H1 (cell line): ENCODE measurements around the gene ABHD12. TPM values are rescaled to one million over a fixed set of nuclear protein-coding genes. Genes with fewer than 3 reads are reported as not detected.

Source experiments
- CTCF ChIA-PET: fragments of 300-600 bp; sonication (Branson Sonifier 250); formaldehyde crosslinking; loops from one replicate; lab custom pipeline; 2021; ENCODE audit not compliant: partially characterized antibody; lab: Charles Lee
- POLR2A ChIA-PET: fragments of 300-600 bp; sonication (Branson Sonifier 250); formaldehyde crosslinking; loops from one replicate; lab custom pipeline; 2021; ENCODE audit warnings: inconsistent platforms; ENCODE audit not compliant: partially characterized antibody; lab: Charles Lee
- DNase-seq, 2 experiments: peaks; one replicate each; pipeline versions ENCODE4 v3.0.0 to v3.0.0-alpha.2; 2010 to 2022; ENCODE audit warnings: low spot score in 2 of 2, low read depth in 1 of 2, mixed read lengths in 1 of 2
- FAIRE-seq: peaks from 2 replicates; lab custom pipeline; 2011; peaks lifted over from hg19 to GRCh38; lab: Jason Lieb, UNC
- H2AFZ ChIP-seq: 2 replicates; pipeline ENCODE4 v1.8.1; 2012; ENCODE audit warnings: low read length, inconsistent platforms
- H2AK5ac ChIP-seq: 2 replicates; pipeline ENCODE4 v1.6.1; 2013; ENCODE audit warnings: low read depth, low read length
- H2BK120ac ChIP-seq: replicated peaks from 2 replicates; pipeline ENCODE3; 2013; ENCODE audit warnings: low read depth, low read length, inconsistent platforms
- H2BK12ac ChIP-seq: 2 replicates; pipeline ENCODE4 v1.6.1; 2013; ENCODE audit warnings: low read depth, low read length
- H2BK15ac ChIP-seq: 2 replicates; pipeline ENCODE4 v1.6.1; 2013; ENCODE audit warnings: low read length
- H2BK20ac ChIP-seq: 2 replicates; pipeline ENCODE4 v1.6.1; 2013; ENCODE audit warnings: low read length
- H2BK5ac ChIP-seq: 2 replicates; pipeline ENCODE4 v1.6.1; 2013; ENCODE audit warnings: low read depth, low read length
- H3K14ac ChIP-seq: 2 replicates; pipeline ENCODE4 v1.6.1; 2013; ENCODE audit warnings: inconsistent platforms; ENCODE audit not compliant: insufficient read length
- H3K18ac ChIP-seq: 2 replicates; pipeline ENCODE4 v1.6.1; 2013; ENCODE audit warnings: low read length; ENCODE audit errors: extremely low read depth
- H3K23ac ChIP-seq: 2 replicates; pipeline ENCODE4 v1.6.1; 2013; ENCODE audit warnings: inconsistent platforms; ENCODE audit not compliant: insufficient read length
- H3K23me2 ChIP-seq: 2 replicates; pipeline ENCODE4 v1.6.1; 2013; ENCODE audit warnings: low read depth, low read length
- H3K27ac ChIP-seq: 2 replicates; pipeline ENCODE4 v1.6.1; 2011; ENCODE audit warnings: low read depth, low read length, inconsistent platforms
- H3K27me3 ChIP-seq, 4 experiments: replicated peaks in 1 of 4; 1 replicate in 1 of 4; 2 replicates in 3 of 4; pipeline versions ENCODE4 v1.6.1 to v1.8.1; 2011 to 2013; ENCODE audit warnings: low read length in 3 of 4, mild to moderate bottlenecking in 3 of 4, inconsistent platforms in 2 of 4, mixed read lengths in 2 of 4, moderate library complexity in 1 of 4; ENCODE audit not compliant: control insufficient read depth in 3 of 4, insufficient read depth in 3 of 4; ENCODE audit errors: extremely low read depth in 1 of 4
- H3K36me3 ChIP-seq, 4 experiments: 2 replicates each; pipeline versions ENCODE4 v1.6.1 to v1.8.1; 2011 to 2013; ENCODE audit warnings: mild to moderate bottlenecking in 4 of 4, low read length in 3 of 4, moderate library complexity in 2 of 4, control low read depth in 1 of 4, inconsistent platforms in 1 of 4; ENCODE audit not compliant: insufficient read depth in 4 of 4, control insufficient read depth in 2 of 4
- H3K4ac ChIP-seq: replicated peaks from 2 replicates; pipeline ENCODE3; 2013; ENCODE audit warnings: low read length, low read depth, mixed read lengths, inconsistent platforms; ENCODE audit not compliant: insufficient read length
- H3K4me1 ChIP-seq, 4 experiments: replicated peaks in 1 of 4; 1 replicate in 1 of 4; 2 replicates in 3 of 4; pipeline versions ENCODE4 v1.6.1 to v1.8.1; 2011 to 2013; ENCODE audit warnings: low read length in 3 of 4, inconsistent platforms in 2 of 4, mixed read lengths in 1 of 4; ENCODE audit not compliant: insufficient read depth in 4 of 4, control insufficient read depth in 3 of 4
- H3K4me2 ChIP-seq, 2 experiments: 2 replicates each; pipeline versions ENCODE4 v1.6.1 to v1.8.1; 2011 to 2013; ENCODE audit warnings: low read depth in 2 of 2, low read length in 2 of 2, control low read depth in 1 of 2, inconsistent platforms in 1 of 2, mild to moderate bottlenecking in 1 of 2; ENCODE audit not compliant: insufficient read depth in 1 of 2
- H3K4me3 ChIP-seq, 4 experiments: fragments of 200-600, 300-600 bp in 1 of 4; sonication (generic), shearing (Covaris generic), sonication (Bioruptor Twin) in 1 of 4; 2 replicates each; pipeline versions ENCODE4 v1.5.1 to v1.8.1; 2011 to 2016; ENCODE audit warnings: low read length in 4 of 4, low read depth in 3 of 4, control low read depth in 2 of 4, inconsistent platforms in 2 of 4, mild to moderate bottlenecking in 2 of 4, mixed read lengths in 1 of 4, moderate library complexity in 1 of 4; ENCODE audit not compliant: insufficient read depth in 2 of 4; ENCODE audit errors: extremely low read depth in 1 of 4
- H3K56ac ChIP-seq: replicated peaks from 2 replicates; pipeline ENCODE3; 2013; ENCODE audit warnings: low read depth, mild to moderate bottlenecking, mixed read lengths, low read length, inconsistent platforms; ENCODE audit not compliant: insufficient read length
- H3K79me1 ChIP-seq: 2 replicates; pipeline ENCODE4 v1.6.1; 2013; ENCODE audit warnings: low read depth, low read length, control low read depth
- H3K79me2 ChIP-seq, 2 experiments: 2 replicates each; pipeline versions ENCODE4 v1.6.1 to v1.8.1; 2012 to 2013; ENCODE audit warnings: low read length in 2 of 2, mild to moderate bottlenecking in 2 of 2, inconsistent platforms in 1 of 2; ENCODE audit not compliant: insufficient read depth in 2 of 2, control insufficient read depth in 1 of 2
- H3K9ac ChIP-seq, 4 experiments: replicated peaks in 1 of 4; 1 replicate in 1 of 4; 2 replicates in 3 of 4; pipeline versions ENCODE4 v1.6.1 to v1.8.1; 2011 to 2013; ENCODE audit warnings: low read depth in 3 of 4, low read length in 3 of 4, control low read depth in 2 of 4, mild to moderate bottlenecking in 2 of 4, moderate library complexity in 2 of 4, inconsistent platforms in 1 of 4; ENCODE audit errors: extremely low read depth in 1 of 4
- H3K9me3 ChIP-seq, 2 experiments: 2 replicates each; pipeline versions ENCODE4 v1.6.1 to v1.8.1; 2012 to 2013; ENCODE audit warnings: mild to moderate bottlenecking in 2 of 2, moderate library complexity in 2 of 2, control low read depth in 1 of 2, inconsistent platforms in 1 of 2, low read depth in 1 of 2, low read length in 1 of 2, mixed read lengths in 1 of 2; ENCODE audit not compliant: insufficient read depth in 2 of 2
- H4K20me1 ChIP-seq, 2 experiments: replicated peaks in 1 of 2; 2 replicates each; pipeline versions ENCODE3 to v1.8.1; 2011 to 2013; ENCODE audit warnings: inconsistent platforms in 2 of 2, low read length in 2 of 2, mild to moderate bottlenecking in 1 of 2; ENCODE audit not compliant: insufficient read depth in 2 of 2, control insufficient read depth in 1 of 2
- H4K5ac ChIP-seq: 2 replicates; pipeline ENCODE4 v1.6.1; 2013; ENCODE audit warnings: low read length, low read depth, mixed read lengths, inconsistent platforms; ENCODE audit not compliant: insufficient read length
- H4K8ac ChIP-seq: 2 replicates; pipeline ENCODE4 v1.8.0; 2013; ENCODE audit warnings: mild to moderate bottlenecking, moderate library complexity, low read length, inconsistent platforms; ENCODE audit not compliant: insufficient read depth; ENCODE audit errors: extremely low read depth
- H4K91ac ChIP-seq: replicated peaks from 2 replicates; pipeline ENCODE3; 2013; ENCODE audit warnings: low read length, mixed read lengths, inconsistent platforms; ENCODE audit not compliant: insufficient read length
- ATF2 ChIP-seq: IDR thresholded peaks from 2 replicates; pipeline ENCODE4 v1.6.1; 2012; ENCODE audit warnings: low read length, inconsistent platforms
- CEBPB ChIP-seq: IDR thresholded peaks from 2 replicates; pipeline ENCODE4 v1.6.1; 2012; ENCODE audit warnings: low read depth, low read length
- GTF2F1 ChIP-seq: IDR thresholded peaks from 2 replicates; pipeline ENCODE4 v1.6.1; 2012; ENCODE audit warnings: low read depth, low read length, improper control_type of control experiment, borderline replicate concordance
- HDAC6 ChIP-seq: IDR thresholded peaks from one replicate; pipeline ENCODE4 v1.7.1; 2012; ENCODE audit warnings: low read depth, mild to moderate bottlenecking, inconsistent platforms, low read length, moderate library complexity
- JUN ChIP-seq: IDR thresholded peaks from 2 replicates; pipeline ENCODE4 v1.6.1; 2011; ENCODE audit warnings: low read depth, mild to moderate bottlenecking, improper control_type of control experiment, low read length
- JUND ChIP-seq: IDR thresholded peaks from 2 replicates; pipeline ENCODE4 v1.6.1; 2011; ENCODE audit warnings: mild to moderate bottlenecking, improper control_type of control experiment, low read length
- PHF8 ChIP-seq: fragments of 200-600 bp; sonication (generic); conservative IDR thresholded peaks from 2 replicates; pipeline ENCODE4 v1.7.1; 2012; ENCODE audit warnings: low read depth, mild to moderate bottlenecking, inconsistent platforms, low read length, moderate library complexity
- POLR2A ChIP-seq, 2 experiments: IDR thresholded peaks; 1 replicate in 1 of 2; 2 replicates in 1 of 2; pipeline ENCODE4 v1.6.1; 2011; ENCODE audit warnings: low read depth in 2 of 2, low read length in 2 of 2, mild to moderate bottlenecking in 2 of 2; ENCODE audit errors: control extremely low read depth in 1 of 2
- RAD21 ChIP-seq, 2 experiments: IDR thresholded peaks in 1 of 2; conservative IDR thresholded peaks in 1 of 2; 2 replicates each; pipeline ENCODE4 v1.6.1; 2011; ENCODE audit warnings: low read depth in 2 of 2, low read length in 2 of 2, improper control_type of control experiment in 1 of 2, inconsistent platforms in 1 of 2, mild to moderate bottlenecking in 1 of 2, moderate library complexity in 1 of 2
- SIRT6 ChIP-seq: IDR thresholded peaks from one replicate; pipeline ENCODE4 v1.7.1; 2012; ENCODE audit warnings: low read length, inconsistent platforms
- SP4 ChIP-seq: IDR thresholded peaks from 2 replicates; pipeline ENCODE4 v1.6.1; 2012; ENCODE audit warnings: low read length, inconsistent platforms
- SRF ChIP-seq: IDR thresholded peaks from 2 replicates; pipeline ENCODE4 v1.6.1; 2011; ENCODE audit warnings: mild to moderate bottlenecking, low read depth, low read length, moderate library complexity
- WGBS, 2 experiments: shearing (Covaris generic) in 1 of 2; methylation state at CpG; one replicate each; pipeline versions ENCODE4 v1.1.6 to v1.1.7; 2013 to 2015; ENCODE audit warnings: low lambda C conversion rate in 2 of 2, mixed read lengths in 2 of 2, inconsistent platforms in 1 of 2, low coverage in 1 of 2, missing lambda C conversion rate in 1 of 2; ENCODE audit not compliant: insufficient replicate concordance in 2 of 2, insufficient coverage in 1 of 2, insufficient read length in 1 of 2; ENCODE audit errors: extremely low coverage in 1 of 2, missing lambda C conversion rate in 1 of 2; 5-methylcytosine and 5-hydroxymethylcytosine counted together
- polyA plus RNA-seq, 7 experiments: library from polyadenylated mRNA; depleted of rRNA in 3 of 7; stranded (reverse) in 5 of 7; unstranded in 2 of 7; fragments of >200 nt in 5 of 7; fragments of 200-250 nt in 2 of 7; gene quantifications; 1 replicate in 5 of 7; 2 replicates in 1 of 7; 4 replicates in 1 of 7; pipeline versions ENCODE4 v1.2.1 to v1.2.3, GENCODE V29; 2011 to 2013; ENCODE audit warnings: missing spikeins in 2 of 7, mixed read lengths in 2 of 7
- total RNA-seq: library from RNA; stranded (reverse); fragmentation: NEBNext Ultra II Directional; extraction: Animal tissue kit (Norgen Biotek cat#: 25700); gene quantifications from 2 replicates; pipeline ENCODE4 v1.2.1, GENCODE V29; 2021

The ABHD12 gene
- total and polyA plus RNA-seq, 2 of the 8 experiments (the other 6 are each of a cell fraction or from before 2014, with no cell fraction given) = 31.3 to 59.5 TPM

- DNase-seq (no peak), FAIRE-seq (no peak)
- Histone ChIP-seq H2BK20ac (no peak overlapping the region), H3K4ac (no peak overlapping the region), H2AFZ (no peak overlapping the region), H3K56ac (no peak overlapping the region), H3K27me3 (no peaks in the 10 kb centered on the region), H2BK120ac (no peak overlapping the region), H2BK5ac (no peak overlapping the region), H3K4me2 (no peak overlapping the region), H2BK12ac (no peak overlapping the region), H3K4me3 (no peak overlapping the region), H4K8ac (no peak overlapping the region), H4K5ac (no peak overlapping the region), H3K9me3 (no peaks in the 10 kb centered on the region), H2BK15ac (no peak overlapping the region), H3K27ac (no peak overlapping the region), H3K79me2 (peaks cover 20 to 87% of the 10 kb centered on the region in 2 experiments), H3K79me1 (peaks cover 39% of the 10 kb centered on the region), H2AK5ac (no peak overlapping the region), H3K36me3 (peaks cover 0 to 3% (median 1%) of the 10 kb centered on the region in 4 experiments; a peak in 2 of 8 replicates), H3K14ac (no peak overlapping the region), H3K18ac (no peak overlapping the region), H3K9ac (no peak overlapping the region), H3K23me2 (no peaks in the 10 kb centered on the region; the same call in 1 of the 2 replicates), H3K23ac (no peak overlapping the region), H4K91ac (no peak overlapping the region), H3K4me1 (no peaks in the 10 kb centered on the region), H4K20me1 (peaks cover 2 to 31% of the 10 kb centered on the region in 2 experiments)
- ChIA-PET POLR2A (no interaction called here), CTCF (no interaction called here)
- 92% methylated on average over 10 of the region's 10 CpGs; no CpG with 5 or more reads in 1 of the 2 experiments for WGBS, 2 experiments
- no peak for TF ChIP-seq JUND
- no peak for TF ChIP-seq JUN
- no peak for TF ChIP-seq RAD21 (IDR thresholded peaks at IDR 0.05 in 1 of 2, conservative IDR thresholded peaks at IDR 0.05 in 1 of 2; ENCODE audit: low read depth in 2 of 2, low read length in 2 of 2)
- TF ChIP-seq POLR2A (IDR thresholded peaks at IDR 0.05; ENCODE audit: control extremely low read depth in 1 of 2, low read depth in 2 of 2, low read length in 2 of 2) = no peak
- TF ChIP-seq HDAC6 = no peak
- no peak for TF ChIP-seq ATF2
- no peak for TF ChIP-seq CEBPB
- TF ChIP-seq PHF8 = no peak
- TF ChIP-seq SP4 = no peak
- TF ChIP-seq GTF2F1 = no peak
- TF ChIP-seq SIRT6 = no peak
- no peak for TF ChIP-seq SRF
Observed at GRCh38 chr20:25378884-25379733, 11.5 kb downstream of the ABHD12 start.
